IMR-90 (cell line): ENCODE data around the gene P4HA3. TPM values are rescaled to one million over a fixed set of nuclear protein-coding genes. Genes with fewer than 3 reads are reported as not detected.

Source experiments
- ATAC-seq: fragments of 200-7000 bp; cut with Tn5 transposase; 2 replicates; pipeline ENCODE4 v1.9.1; 2020; ENCODE audit warnings: low read depth, mild to moderate bottlenecking, moderate library complexity
- BruUV-seq: library from RNA; stranded (reverse); fragments of 400-500 nt; replicated peaks from 2 replicates; lab custom pipeline; 2021; lab: Mats Ljungman, UMichigan
- CTCF ChIA-PET: fragments of 300-600 bp; formaldehyde crosslinking; extraction: SDS; loops from one replicate; lab custom pipeline; 2021; ENCODE audit warnings: antibody characterized with exemption; lab: Yijun Ruan, JAX
- POLR2A ChIA-PET: fragments of 300-600 bp; sonication (Branson Sonifier 250); formaldehyde crosslinking; loops from one replicate; lab custom pipeline; 2022; ENCODE audit warnings: antibody characterized with exemption; ENCODE audit not compliant: unreplicated experiment; lab: Charles Lee
- DNase-seq: peaks from one replicate; pipeline ENCODE4 v3.0.0; 2013
- H2AFZ ChIP-seq: replicated peaks from 2 replicates; pipeline ENCODE3; 2013; ENCODE audit warnings: low read length, mild to moderate bottlenecking; ENCODE audit not compliant: poor library complexity
- H2AK5ac ChIP-seq: 2 replicates; pipeline ENCODE4 v1.6.1; 2013; ENCODE audit warnings: low read depth, low read length, inconsistent platforms
- H2AK9ac ChIP-seq: replicated peaks from 2 replicates; pipeline ENCODE3; 2013; ENCODE audit warnings: mild to moderate bottlenecking, low read depth, low read length, moderate library complexity; ENCODE audit not compliant: poor library complexity
- H2BK120ac ChIP-seq: 2 replicates; pipeline ENCODE4 v1.6.1; 2013; ENCODE audit warnings: low read depth, low read length, inconsistent platforms
- H2BK15ac ChIP-seq: 3 replicates; pipeline ENCODE4 v1.6.1; 2013; ENCODE audit warnings: low read depth, low read length, inconsistent platforms
- H2BK20ac ChIP-seq: 2 replicates; pipeline ENCODE4 v1.6.1; 2013; ENCODE audit warnings: low read depth, mild to moderate bottlenecking, inconsistent platforms, low read length, moderate library complexity
- H2BK5ac ChIP-seq: 2 replicates; pipeline ENCODE4 v1.6.1; 2013; ENCODE audit warnings: mild to moderate bottlenecking, low read depth, low read length, inconsistent platforms; ENCODE audit not compliant: poor library complexity, severe bottlenecking
- H3K14ac ChIP-seq: replicated peaks from 2 replicates; pipeline ENCODE4 v1.6.1; 2013; ENCODE audit warnings: low read depth, low read length, inconsistent platforms
- H3K18ac ChIP-seq: 2 replicates; pipeline ENCODE4 v1.6.1; 2013; ENCODE audit warnings: low read depth, low read length, control low read depth
- H3K23ac ChIP-seq: 2 replicates; pipeline ENCODE4 v1.6.1; 2013; ENCODE audit warnings: low read depth, low read length, inconsistent platforms
- H3K27ac ChIP-seq: 2 replicates; pipeline ENCODE4 v1.5.1; 2013; ENCODE audit warnings: mild to moderate bottlenecking, control low read depth, low read length; ENCODE audit not compliant: insufficient read depth
- H3K27me3 ChIP-seq: 2 replicates; pipeline ENCODE4 v1.6.1; 2013; ENCODE audit warnings: low read length; ENCODE audit not compliant: control insufficient read depth, insufficient read depth
- H3K36me3 ChIP-seq: 2 replicates; pipeline ENCODE4 v1.6.1; 2013; ENCODE audit warnings: low read length, mixed read lengths; ENCODE audit not compliant: control insufficient read depth, insufficient read depth
- H3K4ac ChIP-seq: 2 replicates; pipeline ENCODE4 v1.6.1; 2013; ENCODE audit warnings: low read depth, low read length, inconsistent platforms
- H3K4me1 ChIP-seq: 2 replicates; pipeline ENCODE4 v1.6.1; 2013; ENCODE audit warnings: low read length, mixed read lengths; ENCODE audit not compliant: control insufficient read depth, insufficient read depth
- H3K4me2 ChIP-seq: 2 replicates; pipeline ENCODE4 v1.6.1; 2013; ENCODE audit warnings: low read depth, mild to moderate bottlenecking, control low read depth, low read length, moderate library complexity
- H3K4me3 ChIP-seq: 2 replicates; pipeline ENCODE4 v1.5.1; 2013; ENCODE audit warnings: low read depth, mild to moderate bottlenecking, control low read depth, low read length, moderate library complexity; ENCODE audit not compliant: insufficient read depth
- H3K56ac ChIP-seq: 2 replicates; pipeline ENCODE4 v1.6.1; 2013; ENCODE audit warnings: low read length, inconsistent platforms; ENCODE audit not compliant: insufficient read depth; ENCODE audit errors: extremely low read depth
- H3K79me1 ChIP-seq, 2 experiments: 2 replicates each; pipeline ENCODE4 v1.6.1; 2013; ENCODE audit warnings: low read length in 2 of 2, inconsistent platforms in 1 of 2, low read depth in 1 of 2
- H3K9ac ChIP-seq: 2 replicates; pipeline ENCODE4 v1.6.1; 2013; ENCODE audit warnings: low read depth, low read length, control low read depth
- H3K9me1 ChIP-seq: 2 replicates; pipeline ENCODE4 v1.6.1; 2013; ENCODE audit warnings: low read length, inconsistent platforms; ENCODE audit not compliant: insufficient read depth
- H3K9me3 ChIP-seq: 2 replicates; pipeline ENCODE4 v1.6.1; 2013; ENCODE audit warnings: low read length; ENCODE audit not compliant: control insufficient read depth, insufficient read depth
- H4K20me1 ChIP-seq: 2 replicates; pipeline ENCODE4 v1.6.1; 2013; ENCODE audit warnings: low read length, inconsistent platforms; ENCODE audit not compliant: insufficient read depth
- H4K5ac ChIP-seq: 2 replicates; pipeline ENCODE4 v1.6.1; 2013; ENCODE audit warnings: mild to moderate bottlenecking, low read depth, low read length, control low read depth
- H4K8ac ChIP-seq, 2 experiments: 2 replicates each; pipeline ENCODE4 v1.6.1; 2013; ENCODE audit warnings: low read depth in 2 of 2, low read length in 2 of 2, control low read depth in 1 of 2, inconsistent platforms in 1 of 2
- H4K91ac ChIP-seq: 2 replicates; pipeline ENCODE4 v1.6.1; 2013; ENCODE audit warnings: low read depth, low read length, inconsistent platforms; ENCODE audit not compliant: insufficient read depth
- CEBPB ChIP-seq: IDR thresholded peaks from 2 replicates; pipeline ENCODE4 v1.6.1; 2012; ENCODE audit warnings: low read depth, low read length, improper control_type of control experiment
- CHD1 ChIP-seq: IDR thresholded peaks from 2 replicates; pipeline ENCODE4 v1.6.1; 2012; ENCODE audit warnings: low read depth, low read length, improper control_type of control experiment
- CTCF ChIP-seq: conservative IDR thresholded peaks from 2 replicates; pipeline ENCODE4 v1.5.1; 2012; ENCODE audit warnings: mild to moderate bottlenecking, low read depth, low read length, improper control_type of control experiment
- FOS ChIP-seq: fragments of 150-350 bp; IDR thresholded peaks from 2 replicates; pipeline ENCODE4 v1.6.1; 2016; ENCODE audit warnings: low read depth, low read length
- MAFK ChIP-seq: IDR thresholded peaks from 2 replicates; pipeline ENCODE4 v1.6.1; 2012; ENCODE audit warnings: low read depth, low read length, improper control_type of control experiment
- MAZ ChIP-seq: IDR thresholded peaks from 2 replicates; pipeline ENCODE4 v1.6.1; 2012; ENCODE audit warnings: low read depth, mild to moderate bottlenecking, low read length, improper control_type of control experiment, moderate library complexity, borderline replicate concordance
- NFE2L2 ChIP-seq: fragments of 150-350 bp; IDR thresholded peaks from 2 replicates; pipeline ENCODE4 v1.6.1; 2016; ENCODE audit warnings: low read depth, mild to moderate bottlenecking, low read length
- POLR2A ChIP-seq: IDR thresholded peaks from 2 replicates; pipeline ENCODE4 v1.6.1; 2012; ENCODE audit warnings: mild to moderate bottlenecking, low read depth, low read length
- RAD21 ChIP-seq: IDR thresholded peaks from 2 replicates; pipeline ENCODE4 v1.6.1; 2012; ENCODE audit warnings: low read length, improper control_type of control experiment
- RCOR1 ChIP-seq: IDR thresholded peaks from 2 replicates; pipeline ENCODE4 v1.6.1; 2012; ENCODE audit warnings: mild to moderate bottlenecking, low read length, improper control_type of control experiment; ENCODE audit not compliant: insufficient replicate concordance
- RFX5 ChIP-seq: IDR thresholded peaks from 2 replicates; pipeline ENCODE4 v1.8.0; 2012; ENCODE audit warnings: low read depth, mild to moderate bottlenecking, low read length, moderate library complexity
- SMC3 ChIP-seq: fragments of 150-350 bp; IDR thresholded peaks from 2 replicates; pipeline ENCODE4 v1.6.1; 2016; ENCODE audit warnings: low read depth, mild to moderate bottlenecking, antibody characterized with exemption, low read length, moderate library complexity
- USF2 ChIP-seq: fragments of 150-350 bp; IDR thresholded peaks from 2 replicates; pipeline ENCODE4 v1.6.1; 2017; ENCODE audit warnings: mild to moderate bottlenecking, antibody characterized with exemption, low read length, low read depth
- WGBS, 2 experiments: methylation state at CpG; one replicate each; pipeline versions ENCODE4 v1.1.5 to v1.1.7; 2013; ENCODE audit warnings: missing lambda C conversion rate in 2 of 2; ENCODE audit not compliant: insufficient read length in 1 of 2; ENCODE audit errors: extremely low coverage in 2 of 2; 5-methylcytosine and 5-hydroxymethylcytosine counted together
- dilution Hi-C: fragments of 300-500 bp; cut with HindIII; formaldehyde crosslinking; loops from one replicate; pipeline ENCODE4 v1.14.3; 2018; ENCODE audit warnings: low sequenced_read_pairs; ENCODE audit not compliant: unreplicated experiment
- in situ Hi-C: fragments of 300-500 bp; cut with MboI; formaldehyde crosslinking; loops from 3 replicates; pipeline ENCODE4 v1.14.3; 2019; ENCODE audit warnings: low sequenced_read_pairs, inconsistent platforms, mixed read lengths
- intact Hi-C: fragments of 100-400 bp; cut with micrococcal nuclease; formaldehyde crosslinking; loops from 2 replicates; pipeline ENCODE4 v1.10.0; 2022
- polyA plus RNA-seq, 3 experiments: library from polyadenylated mRNA; depleted of rRNA; stranded (reverse); fragments of >200 nt; gene quantifications; 2 replicates each; pipeline ENCODE4 v1.2.3, GENCODE V29; 2012; ENCODE audit warnings: low replicate concordance in 1 of 3
- total RNA-seq: library from RNA; depleted of rRNA; stranded (reverse); fragments of >200 nt; gene quantifications from 2 replicates; pipeline ENCODE4 v1.2.3, GENCODE V29; 2012

The P4HA3 gene
- total and polyA plus RNA-seq, 2 of the 4 experiments (the other 2 are of a cell fraction), result 2.9 to 5.7 TPM

GRCh38 chr11:74288161-74288560 lies 23.3 kb downstream of the P4HA3 start:
- in situ Hi-C loops, result no loop called here

More at GRCh38 chr11:74288161-74288560, 23.3 kb downstream of the P4HA3 start:
- DNase-seq (peak; percentile 99), ATAC-seq (peak; percentile 99)
- Histone ChIP-seq H2AK5ac (no peak overlapping the region), H4K8ac (peak overlapping the region in 1 of 2 experiments; percentile 81; a peak in 2 of 4 replicates), H2BK20ac (peak overlapping the region; percentile 92), H3K79me1 (no peaks in the 10 kb centered on the region), H4K5ac (peak overlapping the region; percentile 10; the same call in 1 of the 2 replicates), H3K9me1 (peaks cover 13% of the 10 kb centered on the region), H2BK120ac (peak overlapping the region; percentile 88), H3K36me3 (peaks cover 4% of the 10 kb centered on the region; the same call in 1 of the 2 replicates), H3K27ac (peak overlapping the region; percentile 77; the same call in 1 of the 2 replicates), H2BK5ac (peak overlapping the region; percentile 97), H3K23ac (no peak overlapping the region), H3K9ac (no peak overlapping the region), H3K18ac (peak overlapping the region; percentile 38), H4K91ac (peak overlapping the region; percentile 51; the same call in 1 of the 2 replicates), H4K20me1 (no peaks in the 10 kb centered on the region), H2BK15ac (no peak overlapping the region), H3K4me2 (peak overlapping the region; percentile 18; the same call in 1 of the 2 replicates), H3K9me3 (no peaks in the 10 kb centered on the region), H3K56ac (peak overlapping the region; percentile 44; the same call in 1 of the 2 replicates), H2AK9ac (no peak overlapping the region), H3K4ac (peak overlapping the region; percentile 74; the same call in 1 of the 2 replicates), H3K14ac (peak overlapping the region; percentile 65; the same call in 1 of the 2 replicates), H3K4me3 (no peak overlapping the region), H2AFZ (no peak overlapping the region), H3K27me3 (no peaks in the 10 kb centered on the region), H3K4me1 (peaks cover 16% of the 10 kb centered on the region)
- CTCF ChIA-PET, result no interaction called here
- POLR2A ChIA-PET, result no interaction called here
- TF ChIP-seq MAFK (peak; percentile 79), RAD21 (peak; percentile 33), CEBPB (peak; percentile 95), CTCF (no peak), FOS (peak; percentile 96), POLR2A (peak; percentile 50), NFE2L2 (peak; percentile 98), RFX5 (no peak), USF2 (no peak), SMC3 (no peak), MAZ (no peak; the same call in 1 of the 2 replicates), RCOR1 (no peak), CHD1 (peak; percentile 50; the same call in 1 of the 2 replicates)
- dilution Hi-C loops, result no loop called here
- BruUV-seq, result no TSS peak
- intact Hi-C loops, result no loop called here
- WGBS, 2 experiments, result no CpG with 5 or more reads among the region's 1 CpG
